GM19468 (cell line): ENCODE data around the gene LIPC.

ENCODE experiments used
- ATAC-seq: cut with Tn5 transposase; IDR thresholded peaks from one replicate; pipeline ENCODE4 v1.9.1; 2021; ENCODE audit warnings: mild to moderate bottlenecking, moderate library complexity, moderate number of reproducible peaks; ENCODE audit not compliant: unreplicated experiment; ENCODE audit errors: extremely low read depth

LIPC gene

GRCh38 chr15:58431221-58432149 is at the start of gene LIPC:
TSS of gene LIPC (plus strand) at chr15:58431991. CDS start at chr15:58432033, 42 bp downstream.
- ATAC-seq = no peak

- no peak for ATAC-seq
Measured at GRCh38 chr15:58383876-58384275, 47.9 kb upstream of the LIPC start.

- no peak for ATAC-seq
Measured at GRCh38 chr15:58384667-58385066, 47.1 kb upstream of the LIPC start.

GRCh38 chr15:58386081-58386480 is 45.7 kb upstream of the LIPC start:
- no peak for ATAC-seq

- ATAC-seq = no peak
Measured at GRCh38 chr15:58386641-58387040, 45.1 kb upstream of the LIPC start.

GRCh38 chr15:58387130-58387529 is 44.7 kb upstream of the LIPC start:
- no peak for ATAC-seq

GRCh38 chr15:58388211-58388610 is 43.6 kb upstream of the LIPC start:
- ATAC-seq = no peak

GRCh38 chr15:58390118-58390517 is 41.7 kb upstream of the LIPC start:
- no peak for ATAC-seq

- ATAC-seq = no peak
Measured at GRCh38 chr15:58390655-58391054, 41.1 kb upstream of the LIPC start.

- ATAC-seq = no peak
Measured at GRCh38 chr15:58391088-58391487, 40.7 kb upstream of the LIPC start.

GRCh38 chr15:58392141-58392540 is 39.6 kb upstream of the LIPC start:
- ATAC-seq = no peak

GRCh38 chr15:58392611-58393161 is 39.1 kb upstream of the LIPC start:
- ATAC-seq = no peak

- ATAC-seq = no peak
Measured at GRCh38 chr15:58393241-58393662, 38.5 kb upstream of the LIPC start.

- no peak for ATAC-seq
Measured at GRCh38 chr15:58396181-58396580, 35.6 kb upstream of the LIPC start.

- ATAC-seq = no peak
Measured at GRCh38 chr15:58398071-58398470, 33.7 kb upstream of the LIPC start.

- ATAC-seq = no peak
Measured at GRCh38 chr15:58398643-58399042, 33.1 kb upstream of the LIPC start.

- no peak for ATAC-seq
Measured at GRCh38 chr15:58399739-58400138, 32.1 kb upstream of the LIPC start.

- ATAC-seq = no peak
Measured at GRCh38 chr15:58401276-58401675, 30.5 kb upstream of the LIPC start.

GRCh38 chr15:58401991-58402649 is 29.7 kb upstream of the LIPC start:
- no peak for ATAC-seq

- ATAC-seq = no peak
Measured at GRCh38 chr15:58403581-58403980, 28.2 kb upstream of the LIPC start.

GRCh38 chr15:58404020-58404419 is 27.8 kb upstream of the LIPC start:
- no peak for ATAC-seq
